PFSK-1 (cell line): ENCODE measurements around the gene MYOM3.

Experiments
- FOXP2 ChIP-seq: optimal IDR thresholded peaks from 2 replicates; pipeline ENCODE3; 2011; ENCODE audit warnings: borderline replicate concordance, control low read depth, inconsistent platforms; ENCODE audit not compliant: insufficient read depth; ENCODE audit errors: extremely low read length, extremely low read depth
- POLR2AphosphoS5 ChIP-seq: IDR thresholded peaks from 2 replicates; pipeline ENCODE4 v1.6.1; 2012; ENCODE audit warnings: low read depth, mild to moderate bottlenecking, control low read depth, low read length, moderate library complexity
- SIN3A ChIP-seq: IDR thresholded peaks from 2 replicates; pipeline ENCODE4 v1.6.1; 2012; ENCODE audit warnings: mild to moderate bottlenecking, low read length, moderate library complexity, borderline replicate concordance; ENCODE audit not compliant: insufficient read depth
- TAF1 ChIP-seq: IDR thresholded peaks from 2 replicates; pipeline ENCODE4 v1.6.1; 2012; ENCODE audit warnings: low read length, control low read depth, borderline replicate concordance; ENCODE audit not compliant: insufficient read depth
- TF ChIP-seq, protein P1 (sequence below), 2 experiments: IDR thresholded peaks; 2 replicates each; pipeline versions ENCODE4 v1.6.1 to v1.8.0; 2011 to 2012; ENCODE audit warnings: low read depth in 2 of 2, low read length in 2 of 2, control low read depth in 1 of 2, inconsistent platforms in 1 of 2, mild to moderate bottlenecking in 1 of 2, moderate library complexity in 1 of 2; ENCODE audit not compliant: insufficient read depth in 1 of 2

Gene MYOM3

GRCh38 chr1:24022581-24023361, 89.2 kb downstream of the MYOM3 start:
- TF ChIP-seq, protein P1, sequence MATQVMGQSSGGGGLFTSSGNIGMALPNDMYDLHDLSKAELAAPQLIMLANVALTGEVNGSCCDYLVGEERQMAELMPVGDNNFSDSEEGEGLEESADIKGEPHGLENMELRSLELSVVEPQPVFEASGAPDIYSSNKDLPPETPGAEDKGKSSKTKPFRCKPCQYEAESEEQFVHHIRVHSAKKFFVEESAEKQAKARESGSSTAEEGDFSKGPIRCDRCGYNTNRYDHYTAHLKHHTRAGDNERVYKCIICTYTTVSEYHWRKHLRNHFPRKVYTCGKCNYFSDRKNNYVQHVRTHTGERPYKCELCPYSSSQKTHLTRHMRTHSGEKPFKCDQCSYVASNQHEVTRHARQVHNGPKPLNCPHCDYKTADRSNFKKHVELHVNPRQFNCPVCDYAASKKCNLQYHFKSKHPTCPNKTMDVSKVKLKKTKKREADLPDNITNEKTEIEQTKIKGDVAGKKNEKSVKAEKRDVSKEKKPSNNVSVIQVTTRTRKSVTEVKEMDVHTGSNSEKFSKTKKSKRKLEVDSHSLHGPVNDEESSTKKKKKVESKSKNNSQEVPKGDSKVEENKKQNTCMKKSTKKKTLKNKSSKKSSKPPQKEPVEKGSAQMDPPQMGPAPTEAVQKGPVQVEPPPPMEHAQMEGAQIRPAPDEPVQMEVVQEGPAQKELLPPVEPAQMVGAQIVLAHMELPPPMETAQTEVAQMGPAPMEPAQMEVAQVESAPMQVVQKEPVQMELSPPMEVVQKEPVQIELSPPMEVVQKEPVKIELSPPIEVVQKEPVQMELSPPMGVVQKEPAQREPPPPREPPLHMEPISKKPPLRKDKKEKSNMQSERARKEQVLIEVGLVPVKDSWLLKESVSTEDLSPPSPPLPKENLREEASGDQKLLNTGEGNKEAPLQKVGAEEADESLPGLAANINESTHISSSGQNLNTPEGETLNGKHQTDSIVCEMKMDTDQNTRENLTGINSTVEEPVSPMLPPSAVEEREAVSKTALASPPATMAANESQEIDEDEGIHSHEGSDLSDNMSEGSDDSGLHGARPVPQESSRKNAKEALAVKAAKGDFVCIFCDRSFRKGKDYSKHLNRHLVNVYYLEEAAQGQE (IDR thresholded peaks at IDR 0.05; ENCODE audit: insufficient read depth in 1 of 2, low read depth in 2 of 2, low read length in 2 of 2): no peak
- TF ChIP-seq TAF1 (no peak), FOXP2 (no peak), SIN3A (no peak), POLR2AphosphoS5 (no peak)

DNA sequence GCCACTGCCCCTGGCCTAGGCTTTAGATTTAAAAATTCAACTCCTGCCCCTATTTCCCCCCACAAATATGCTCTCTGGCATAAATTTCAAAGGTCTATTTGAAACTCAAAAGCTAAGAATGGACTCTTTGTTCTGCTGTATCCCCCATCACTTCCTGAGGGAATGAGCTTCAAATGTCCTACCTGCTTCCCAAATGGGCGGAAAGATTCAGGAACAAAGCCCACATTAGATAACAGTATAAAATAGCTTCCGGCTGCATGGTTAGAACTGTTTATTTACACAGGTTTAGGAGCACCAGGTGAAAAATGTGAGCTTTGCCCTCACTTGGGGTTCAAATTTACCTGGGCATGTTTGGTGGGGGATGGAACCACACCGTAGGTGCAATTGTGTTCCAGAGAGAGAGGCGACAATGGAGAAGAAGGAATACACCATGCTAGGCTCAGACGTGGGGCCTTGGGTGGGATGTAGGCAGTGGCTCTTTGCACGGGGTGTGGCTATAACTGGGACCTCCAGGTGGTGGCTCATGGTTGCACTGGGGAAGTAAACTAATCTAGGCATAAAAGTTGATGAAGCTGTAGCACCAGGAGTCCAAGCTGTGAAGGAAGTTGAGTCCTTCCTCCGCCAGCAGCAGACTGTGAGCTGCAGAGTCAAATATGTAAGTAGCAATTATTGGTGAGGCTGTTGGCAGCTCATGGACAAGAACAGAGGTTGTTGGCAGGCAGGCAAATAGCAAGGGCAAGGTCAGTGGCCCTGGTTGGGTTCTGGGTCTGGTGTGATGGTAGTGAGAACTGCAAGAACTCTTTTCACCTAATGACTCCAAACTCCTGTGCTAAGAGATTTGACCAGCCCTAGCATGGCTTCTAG, 90.3 kb downstream of the MYOM3 start:
- TF ChIP-seq FOXP2: no peak
- no peak for TF ChIP-seq TAF1
- TF ChIP-seq, protein P1 (IDR thresholded peaks at IDR 0.05; ENCODE audit: insufficient read depth in 1 of 2, low read depth in 2 of 2, low read length in 2 of 2): no peak
- TF ChIP-seq SIN3A: no peak
- TF ChIP-seq POLR2AphosphoS5: no peak

DNA sequence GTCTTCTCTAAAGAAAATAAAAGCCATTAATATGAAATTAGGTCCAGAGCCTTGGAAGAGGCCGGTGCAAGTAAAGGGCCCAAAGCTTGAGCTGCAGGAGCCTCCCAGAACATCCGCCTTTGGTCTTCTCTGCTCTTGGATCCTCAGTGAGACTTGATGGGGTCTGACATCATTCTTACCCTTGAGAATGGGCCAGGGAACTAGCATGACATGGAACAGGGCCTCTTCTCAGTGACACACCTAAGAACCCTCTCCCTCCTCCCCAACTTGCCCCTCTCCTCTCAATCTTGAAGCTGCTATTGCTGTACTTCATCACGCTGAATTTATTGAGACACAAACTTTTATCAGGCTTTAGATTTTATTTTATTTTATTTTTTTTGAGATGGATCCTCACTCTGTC, 91.5 kb downstream of the MYOM3 start:
- TF ChIP-seq, protein P1 (IDR thresholded peaks at IDR 0.05; ENCODE audit: insufficient read depth in 1 of 2, low read depth in 2 of 2, low read length in 2 of 2): no peak

- TF ChIP-seq TAF1 (no peak), POLR2AphosphoS5 (no peak), SIN3A (no peak), FOXP2 (no peak)
- TF ChIP-seq, protein P1 (IDR thresholded peaks at IDR 0.05; ENCODE audit: insufficient read depth in 1 of 2, low read depth in 2 of 2, low read length in 2 of 2): no peak
Observed at GRCh38 chr1:24020025-24020424, 91.9 kb downstream of the MYOM3 start.
